ENCODE data around the gene VRK3. TPM values are rescaled to one million over a fixed set of nuclear protein-coding genes. Genes with fewer than 3 reads are reported as not detected.

Gene VRK3
- total RNA-seq, 1 donor from 2014 or later, result 60.8 TPM

DNA sequence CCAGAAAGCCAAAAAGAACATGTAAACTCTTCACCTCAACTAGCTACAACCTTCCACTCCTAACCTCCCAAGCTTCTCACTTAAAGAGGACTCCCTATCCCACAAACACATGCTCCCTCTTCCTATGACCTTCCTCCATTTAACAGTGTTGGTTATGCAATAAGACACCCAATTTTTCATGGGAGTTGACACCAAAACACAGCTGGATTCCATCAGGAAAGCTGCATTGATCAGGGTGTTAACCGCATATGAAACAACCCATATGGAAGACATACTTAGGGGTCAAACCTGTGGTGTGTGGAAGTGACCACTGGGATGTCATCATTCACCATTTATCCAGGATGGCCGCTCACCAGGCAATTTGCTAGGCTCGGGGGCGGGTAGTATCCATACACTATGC is 22.5 kb upstream of the VRK3 start:
- Mint-ChIP-seq H3K4me1 (ENCODE audit: low read depth) (peaks cover 1% of the 10 kb centered on the region), H3K27me3 (ENCODE audit: low read depth) (peaks cover 3% of the 10 kb centered on the region), H3K36me3 (ENCODE audit: low read depth) (peaks cover 65% of the 10 kb centered on the region), H3K9me3 (peaks cover 71% of the 10 kb centered on the region), H3K4me3 (ENCODE audit: low read depth) (no peak overlapping the region), H3K27ac (no peak overlapping the region)
- no peak for DNase-seq (ENCODE audit: low spot score)
- intact Hi-C loops (cut with micrococcal nuclease), result no loop called here

DNA sequence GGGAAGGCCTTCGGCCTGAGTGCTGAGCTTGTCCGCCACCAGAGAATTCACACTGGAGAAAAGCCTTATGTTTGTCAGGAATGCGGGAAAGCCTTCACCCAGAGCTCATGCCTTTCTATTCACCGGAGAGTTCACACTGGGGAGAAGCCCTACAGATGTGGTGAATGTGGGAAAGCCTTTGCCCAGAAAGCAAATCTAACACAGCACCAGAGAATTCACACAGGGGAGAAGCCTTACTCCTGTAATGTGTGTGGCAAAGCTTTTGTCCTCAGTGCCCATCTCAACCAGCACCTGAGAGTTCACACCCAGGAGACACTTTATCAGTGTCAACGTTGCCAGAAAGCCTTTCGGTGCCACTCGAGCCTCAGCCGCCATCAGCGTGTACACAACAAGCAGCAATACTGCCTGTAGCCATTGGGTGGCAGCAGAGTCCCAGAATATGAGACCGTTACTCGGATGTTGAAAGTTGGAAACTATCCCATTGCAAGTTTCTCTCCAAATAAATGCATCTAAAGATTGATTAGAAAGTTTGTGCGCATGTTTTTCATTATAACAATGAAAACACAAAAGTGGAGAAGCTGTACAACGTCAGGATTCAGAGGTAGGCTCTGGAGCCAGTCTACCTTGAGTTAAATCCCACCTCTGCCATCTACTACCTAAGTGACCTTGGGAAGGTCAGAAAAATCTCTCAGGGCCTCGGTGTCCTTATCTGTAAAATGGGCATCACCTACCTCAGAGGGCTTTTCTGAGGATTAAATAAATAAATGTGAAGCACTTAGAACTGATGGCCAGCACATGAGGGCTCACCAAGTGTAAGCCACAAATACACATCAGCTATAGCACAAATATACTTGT is 21.7 kb upstream of the VRK3 start:
- H3K27ac Mint-ChIP-seq, result no peak overlapping the region
- H3K27me3 Mint-ChIP-seq (ENCODE audit: low read depth), result peaks cover 3% of the 10 kb centered on the region
- no peak for DNase-seq (ENCODE audit: low spot score)

DNA sequence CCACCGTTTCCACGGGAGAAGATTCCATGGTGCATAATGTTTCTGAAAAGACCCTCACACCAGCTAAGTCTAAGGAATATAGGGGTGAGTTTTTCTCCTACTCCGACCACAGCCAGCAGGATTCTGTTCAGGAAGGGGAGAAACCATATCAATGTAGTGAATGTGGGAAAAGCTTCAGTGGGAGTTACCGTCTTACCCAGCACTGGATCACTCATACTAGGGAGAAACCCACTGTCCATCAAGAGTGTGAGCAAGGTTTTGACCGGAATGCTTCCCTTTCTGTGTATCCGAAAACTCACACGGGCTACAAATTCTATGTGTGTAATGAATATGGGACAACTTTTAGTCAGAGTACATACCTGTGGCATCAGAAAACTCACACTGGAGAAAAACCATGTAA is 19.8 kb upstream of the VRK3 start:
- no peaks in the 10 kb centered on the region for H3K27me3 Mint-ChIP-seq (ENCODE audit: low read depth)
- peaks cover 90% of the 10 kb centered on the region for H3K36me3 Mint-ChIP-seq (ENCODE audit: low read depth)
- intact Hi-C loops (cut with micrococcal nuclease), result no loop called here
- H3K27ac Mint-ChIP-seq, result no peak overlapping the region
- no peaks in the 10 kb centered on the region for H3K4me1 Mint-ChIP-seq (ENCODE audit: low read depth)
- peaks cover 76% of the 10 kb centered on the region for H3K9me3 Mint-ChIP-seq
- DNase-seq (ENCODE audit: low spot score), result no peak
- H3K4me3 Mint-ChIP-seq (ENCODE audit: low read depth), result no peak overlapping the region

More for the DNA sequence above, 21.7 kb upstream of the VRK3 start:
- intact Hi-C loops (cut with micrococcal nuclease), result no loop called here
- Mint-ChIP-seq H3K4me1 (ENCODE audit: low read depth) (peaks cover 1% of the 10 kb centered on the region), H3K36me3 (ENCODE audit: low read depth) (peaks cover 73% of the 10 kb centered on the region), H3K9me3 (peaks cover 79% of the 10 kb centered on the region), H3K4me3 (ENCODE audit: low read depth) (no peak overlapping the region)

DNA sequence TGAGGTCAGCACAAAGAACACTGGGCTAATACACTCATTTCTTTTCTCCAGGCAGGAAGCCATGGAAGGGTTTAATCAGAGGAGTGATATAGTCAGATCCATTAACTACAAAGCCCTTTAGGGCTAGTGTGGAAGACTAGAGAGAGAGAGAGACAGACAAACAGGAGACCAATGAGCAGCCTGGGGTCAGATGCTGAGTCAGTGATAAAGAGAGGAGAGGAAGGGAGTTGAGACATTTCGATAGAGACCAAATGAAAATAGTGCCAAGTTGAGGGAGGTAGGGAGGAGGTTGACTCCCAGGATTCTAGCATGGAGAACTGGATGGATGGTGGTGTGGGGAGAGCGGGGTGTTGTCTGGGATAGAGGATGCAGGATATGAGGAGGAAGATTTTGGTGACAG is 18.8 kb upstream of the VRK3 start:
- no peak for DNase-seq (ENCODE audit: low spot score)
- Mint-ChIP-seq H3K27me3 (ENCODE audit: low read depth) (no peaks in the 10 kb centered on the region), H3K9me3 (peaks cover 70% of the 10 kb centered on the region), H3K36me3 (ENCODE audit: low read depth) (peaks cover 96% of the 10 kb centered on the region), H3K4me3 (ENCODE audit: low read depth) (no peak overlapping the region), H3K4me1 (ENCODE audit: low read depth) (no peaks in the 10 kb centered on the region), H3K27ac (no peak overlapping the region)
- intact Hi-C loops (cut with micrococcal nuclease), result no loop called here

DNA sequence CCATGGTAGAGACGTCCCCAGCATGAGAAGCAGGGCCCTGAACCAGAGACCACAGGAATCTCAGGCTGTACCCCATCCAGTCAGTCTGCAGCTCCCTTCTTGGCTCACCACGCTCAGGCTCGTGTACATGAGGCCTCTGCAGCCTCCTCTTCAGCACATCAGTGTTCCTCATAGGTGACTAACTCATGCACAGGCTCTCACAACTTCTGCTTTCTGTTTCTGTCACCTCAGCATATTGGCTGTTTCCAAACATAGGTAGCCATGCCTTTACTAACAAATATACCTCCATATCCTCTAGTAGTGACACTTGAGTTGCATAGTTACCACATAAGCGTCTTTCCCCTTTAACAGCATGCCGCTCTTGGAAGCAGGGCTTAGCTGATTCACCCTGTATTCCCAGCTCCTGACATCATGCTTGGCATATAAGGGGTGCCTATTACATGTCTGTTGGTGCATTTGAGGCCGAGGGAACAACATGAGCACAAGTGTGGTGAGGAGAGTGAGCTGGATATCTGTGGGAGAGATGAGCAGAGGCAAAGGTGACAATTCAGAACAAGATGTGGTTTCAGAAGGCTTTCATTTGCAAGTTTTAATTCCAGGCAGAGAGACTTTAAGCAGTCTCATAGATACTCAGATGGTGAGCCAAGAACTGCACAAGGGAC is 17.3 kb upstream of the VRK3 start:
- Mint-ChIP-seq H3K4me3 (ENCODE audit: low read depth) (no peak overlapping the region), H3K27me3 (ENCODE audit: low read depth) (no peaks in the 10 kb centered on the region), H3K9me3 (peaks cover 56% of the 10 kb centered on the region), H3K27ac (no peak overlapping the region), H3K4me1 (ENCODE audit: low read depth) (no peaks in the 10 kb centered on the region), H3K36me3 (ENCODE audit: low read depth) (peaks cover 92% of the 10 kb centered on the region)
- no peak for DNase-seq (ENCODE audit: low spot score)
- intact Hi-C loops (cut with micrococcal nuclease), result no loop called here

DNA sequence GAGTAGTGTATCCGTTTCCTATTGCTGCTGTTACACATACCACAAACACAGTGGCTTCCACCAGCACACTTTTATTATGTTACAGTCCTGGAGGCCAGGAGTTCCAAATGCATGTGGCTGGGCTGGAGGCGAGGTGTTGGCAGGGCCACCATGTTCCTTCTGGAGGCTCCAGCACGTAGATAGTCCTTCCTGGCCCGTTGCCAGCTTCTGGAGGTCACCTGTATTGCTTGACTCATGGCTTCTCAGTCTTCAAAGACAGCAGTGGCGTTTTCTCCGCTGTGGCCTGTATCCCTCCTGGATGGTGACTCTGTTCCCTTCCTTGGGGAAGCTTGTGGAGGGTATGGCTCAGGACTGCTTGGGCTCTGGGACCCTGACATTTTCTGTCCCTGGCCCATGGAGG is 15.8 kb upstream of the VRK3 start:
- H3K4me1 Mint-ChIP-seq (ENCODE audit: low read depth), result no peaks in the 10 kb centered on the region
- peaks cover 44% of the 10 kb centered on the region for H3K9me3 Mint-ChIP-seq
- peaks cover 88% of the 10 kb centered on the region for H3K36me3 Mint-ChIP-seq (ENCODE audit: low read depth)
- no peak overlapping the region for H3K4me3 Mint-ChIP-seq (ENCODE audit: low read depth)
- H3K27ac Mint-ChIP-seq, result no peak overlapping the region
- intact Hi-C loops (cut with micrococcal nuclease), result no loop called here
- DNase-seq (ENCODE audit: low spot score), result no peak
- no peaks in the 10 kb centered on the region for H3K27me3 Mint-ChIP-seq (ENCODE audit: low read depth)

DNA sequence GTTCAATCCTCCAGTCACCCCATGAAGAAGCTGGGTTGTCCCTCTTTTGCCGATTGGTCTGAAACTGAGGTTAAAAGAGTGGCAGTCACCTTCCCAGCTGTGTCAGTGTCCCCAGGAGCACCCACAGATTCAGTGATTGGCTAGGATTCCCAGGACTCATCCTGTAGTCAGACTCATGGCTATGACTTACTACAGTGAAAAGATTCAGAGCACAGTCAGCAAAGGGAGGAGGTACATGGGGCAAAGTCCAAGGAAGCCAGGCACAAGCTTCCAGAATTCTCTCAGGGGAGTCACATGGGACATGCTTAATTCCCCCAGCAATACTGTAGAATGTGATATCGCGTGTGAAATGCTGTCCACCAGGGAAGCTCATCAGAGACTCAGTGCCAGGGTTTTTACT is 14.8 kb upstream of the VRK3 start:
- peaks cover 34% of the 10 kb centered on the region for H3K9me3 Mint-ChIP-seq
- no peaks in the 10 kb centered on the region for H3K27me3 Mint-ChIP-seq (ENCODE audit: low read depth)
- no peak for DNase-seq (ENCODE audit: low spot score)
- H3K4me3 Mint-ChIP-seq (ENCODE audit: low read depth), result no peak overlapping the region
- no peaks in the 10 kb centered on the region for H3K4me1 Mint-ChIP-seq (ENCODE audit: low read depth)
- intact Hi-C loops (cut with micrococcal nuclease), result no loop called here
- no peak overlapping the region for H3K27ac Mint-ChIP-seq
- H3K36me3 Mint-ChIP-seq (ENCODE audit: low read depth), result peaks cover 88% of the 10 kb centered on the region

DNA sequence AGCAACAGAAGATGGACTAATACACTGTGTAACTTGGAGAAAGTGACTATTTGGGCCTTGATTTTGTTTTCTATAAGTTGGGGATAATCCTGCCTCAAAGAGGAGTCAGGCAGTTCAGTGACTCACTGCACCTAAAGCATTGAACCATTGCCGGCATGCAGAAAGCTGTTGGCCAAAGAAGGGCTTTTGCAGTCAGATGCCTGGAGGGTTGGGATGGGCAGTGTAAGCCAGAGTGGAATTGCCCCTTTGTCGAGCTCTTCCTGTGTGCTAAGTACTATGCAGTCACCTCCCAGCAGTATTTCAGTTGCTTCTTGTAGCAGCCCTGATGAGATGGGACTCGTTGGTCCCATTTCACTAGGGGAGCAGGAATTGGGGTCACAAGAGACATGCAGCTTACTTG is 11.7 kb upstream of the VRK3 start:
- Mint-ChIP-seq H3K4me3 (ENCODE audit: low read depth) (no peak overlapping the region), H3K36me3 (ENCODE audit: low read depth) (peaks cover 89% of the 10 kb centered on the region), H3K27me3 (ENCODE audit: low read depth) (no peaks in the 10 kb centered on the region), H3K27ac (no peak overlapping the region), H3K4me1 (ENCODE audit: low read depth) (no peaks in the 10 kb centered on the region), H3K9me3 (peaks cover 7% of the 10 kb centered on the region)
- intact Hi-C loops (cut with micrococcal nuclease), result no loop called here
- no peak for DNase-seq (ENCODE audit: low spot score)

DNA sequence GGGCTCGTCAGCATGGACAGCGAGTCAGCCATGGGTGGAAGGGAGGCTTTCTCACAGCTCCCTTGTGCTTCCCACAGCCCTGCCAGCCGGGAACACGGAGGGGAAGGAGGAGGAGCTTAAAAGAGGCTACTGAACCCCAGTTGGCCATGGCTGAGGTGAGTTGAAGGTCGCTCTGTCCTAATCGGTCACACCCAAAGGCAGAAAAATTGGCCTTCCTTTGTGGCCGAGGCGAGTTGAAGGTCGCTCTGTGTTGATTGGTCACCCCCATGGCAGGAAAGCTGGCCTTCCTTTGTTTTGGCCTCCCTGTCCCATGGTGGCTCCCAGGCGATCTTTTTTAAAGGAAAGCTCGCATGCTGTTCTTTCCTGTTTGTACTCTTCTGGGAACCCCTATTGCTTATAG is 5.8 kb upstream of the VRK3 start:
- H3K9me3 Mint-ChIP-seq, result peaks cover 7% of the 10 kb centered on the region
- no peak overlapping the region for H3K4me3 Mint-ChIP-seq (ENCODE audit: low read depth)
- no peak overlapping the region for H3K27ac Mint-ChIP-seq
- peaks cover 65% of the 10 kb centered on the region for H3K36me3 Mint-ChIP-seq (ENCODE audit: low read depth)
- H3K27me3 Mint-ChIP-seq (ENCODE audit: low read depth), result no peaks in the 10 kb centered on the region
- intact Hi-C loops (cut with micrococcal nuclease), result no loop called here
- H3K4me1 Mint-ChIP-seq (ENCODE audit: low read depth), result peaks cover 10% of the 10 kb centered on the region
- no peak for DNase-seq (ENCODE audit: low spot score)

DNA sequence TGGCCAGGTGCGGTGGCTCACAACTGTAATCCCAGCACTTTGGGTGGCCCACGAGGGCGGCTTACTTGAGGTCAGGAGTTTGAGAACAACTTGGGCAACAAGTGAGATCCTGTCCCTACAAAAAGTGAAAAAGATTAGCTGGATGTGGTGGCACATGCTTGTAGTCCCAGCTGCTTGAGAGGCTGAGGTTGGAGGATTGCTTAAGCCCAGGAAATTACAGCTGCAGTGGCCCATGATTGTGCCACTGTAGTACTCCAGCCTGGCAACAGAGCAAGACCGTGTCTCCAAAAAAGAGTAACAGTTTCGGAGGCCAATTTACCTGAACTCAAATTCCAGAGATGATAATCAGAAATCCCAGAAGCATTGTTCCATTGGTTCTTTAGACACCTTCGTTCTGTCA is 5.1 kb upstream of the VRK3 start:
- H3K36me3 Mint-ChIP-seq (ENCODE audit: low read depth), result peaks cover 60% of the 10 kb centered on the region
- no peaks in the 10 kb centered on the region for H3K27me3 Mint-ChIP-seq (ENCODE audit: low read depth)
- intact Hi-C loops (cut with micrococcal nuclease), result no loop called here

DNA sequence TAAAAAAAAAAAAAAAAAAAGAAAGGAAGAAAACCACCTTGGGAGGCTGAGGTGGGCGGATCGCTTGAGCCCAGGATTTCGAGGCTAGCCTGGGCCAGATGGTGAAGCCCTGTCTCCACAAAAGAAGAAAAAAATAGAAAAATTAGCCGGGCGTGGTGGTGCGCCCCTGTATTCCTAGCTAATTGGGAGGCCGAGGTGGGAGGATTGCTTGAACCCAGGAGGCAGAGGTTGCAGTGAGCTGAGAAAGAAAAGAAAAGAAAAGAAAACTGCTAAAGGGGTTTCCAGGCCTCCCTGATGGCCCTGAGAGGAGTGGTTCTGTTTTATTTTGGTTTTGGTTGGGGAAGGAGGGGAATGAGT is 1.4 kb upstream of the VRK3 start:
- Mint-ChIP-seq H3K9me3 (peaks cover 9% of the 10 kb centered on the region), H3K27ac (peak overlapping the region; percentile 68), H3K4me3 (ENCODE audit: low read depth) (peak overlapping the region; percentile 91), H3K36me3 (ENCODE audit: low read depth) (peaks cover 23% of the 10 kb centered on the region), H3K4me1 (ENCODE audit: low read depth) (peaks cover 25% of the 10 kb centered on the region), H3K27me3 (ENCODE audit: low read depth) (no peaks in the 10 kb centered on the region)
- DNase-seq (ENCODE audit: low spot score), result no peak
- intact Hi-C loops (cut with micrococcal nuclease), result no loop called here

More for the DNA sequence above, 5.1 kb upstream of the VRK3 start:
- Mint-ChIP-seq H3K4me3 (ENCODE audit: low read depth) (no peak overlapping the region), H3K27ac (no peak overlapping the region), H3K9me3 (peaks cover 9% of the 10 kb centered on the region), H3K4me1 (ENCODE audit: low read depth) (peaks cover 12% of the 10 kb centered on the region)
- no peak for DNase-seq (ENCODE audit: low spot score)

DNA sequence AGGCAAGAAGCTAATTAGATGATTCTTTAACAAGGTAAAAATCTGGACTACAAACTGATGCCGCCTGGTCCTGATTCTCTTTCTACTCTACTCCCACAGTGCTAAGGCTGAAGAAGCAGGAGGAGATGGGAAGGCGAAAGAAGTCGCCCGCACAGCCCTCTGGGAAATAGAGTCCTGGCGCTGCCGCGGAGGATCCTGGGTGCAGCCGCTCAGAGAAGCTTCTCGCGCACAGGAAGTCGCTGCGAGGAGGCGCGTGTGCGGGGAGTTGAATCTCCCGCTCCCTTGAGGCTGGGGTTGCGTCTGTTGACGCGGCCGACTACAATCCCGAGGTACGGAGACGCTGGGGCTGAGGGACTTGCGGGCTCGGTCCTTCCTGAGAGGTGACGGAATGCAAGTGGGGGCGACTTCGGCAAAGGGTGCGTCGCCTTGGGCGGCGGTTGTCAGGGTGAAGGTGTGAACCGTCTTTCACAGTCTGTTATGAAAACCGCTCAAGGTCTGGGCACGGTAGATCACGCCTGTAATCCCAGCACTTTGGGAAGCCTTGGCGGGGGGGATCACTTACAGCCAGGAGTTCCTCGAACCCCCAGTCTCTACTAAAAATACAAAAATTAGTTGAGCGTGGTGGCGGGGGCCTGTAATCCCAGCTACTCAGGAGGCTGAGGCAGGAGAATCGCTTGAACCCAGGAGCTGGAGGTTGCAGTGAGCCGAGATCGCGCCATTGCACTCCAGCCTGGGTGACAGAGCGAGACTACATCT is 800 bp upstream of the VRK3 start, which contains the start of gene ZNF473:
ZNF473 (plus strand) TSS at position 212 of the 756 bp plus-strand sequence. CDS start 5,078 bp downstream, outside the sequence.
- intact Hi-C loops (cut with micrococcal nuclease), result loop anchor here (1.0 to 2.0 kb wide), 4 partner anchors 21 to 385 kb away; partner anchors contain the start of genes AKT1S1 and TBC1D17

More for the DNA sequence above, 800 bp upstream of the VRK3 start, which contains the start of gene ZNF473:
- Mint-ChIP-seq H3K27me3 (ENCODE audit: low read depth) (no peaks in the 10 kb centered on the region), H3K4me3 (ENCODE audit: low read depth) (peak within 1 kb of the TSS; percentile 91), H3K4me1 (ENCODE audit: low read depth) (peaks cover 25% of the 10 kb centered on the region), H3K9me3 (peaks cover 9% of the 10 kb centered on the region), H3K27ac (peak within 1 kb of the TSS; percentile 96), H3K36me3 (ENCODE audit: low read depth) (peaks cover 18% of the 10 kb centered on the region)
- peak; percentile 91 for DNase-seq (ENCODE audit: low spot score)

Measured in activated T-helper 2 cell treated with anti-CD3 and anti-CD28 coated beads, Interferon-gamma antibody, Interleukin-2, Interleukin-4, amounts not matched to agents 10 μg/mL and 5 μg/mL and 100 μg/mL, durations not matched to agents 14 hours and 24 hours and 36 hours (primary cell).